Common myeloid progenitor, CD34-positive (primary cell): ENCODE measurements around the gene HBS1L.
A peak's percentile ranks its signal among the peaks of the same experiment; 100 is the strongest.

Source experiments
- CTCF ChIA-PET: fragments of 350-600 bp; sonication (Branson Sonifier 250); formaldehyde crosslinking; loops from one replicate; lab custom pipeline; 2021; ENCODE audit warnings: antibody characterized with exemption; lab: Charles Lee
- POLR2A ChIA-PET: fragments of 350-600 bp; sonication (Branson Sonifier 250); formaldehyde crosslinking; loops from one replicate; lab custom pipeline; 2021; ENCODE audit warnings: antibody characterized with exemption; lab: Charles Lee
- DNase-seq, 3 donors: peaks; one replicate each; pipeline versions ENCODE4 v3.0.0 to v3.0.0-alpha.2; 2013
- H3K27ac ChIP-seq, 2 experiments: 1 replicate in 1 of 2; 2 replicates in 1 of 2; pipeline ENCODE4 v1.7.0; 2013; ENCODE audit warnings: inconsistent platforms in 2 of 2, low read length in 2 of 2, mild to moderate bottlenecking in 2 of 2, low read depth in 1 of 2, moderate library complexity in 1 of 2; ENCODE audit not compliant: severe bottlenecking in 2 of 2, insufficient read depth in 1 of 2, poor library complexity in 1 of 2
- H3K27me3 ChIP-seq, 5 experiments: replicated peaks in 2 of 5; 1 replicate in 3 of 5; 2 replicates in 2 of 5; pipeline versions ENCODE4 v1.6.1 to v1.7.0; 2013; ENCODE audit warnings: low read length in 4 of 5, mild to moderate bottlenecking in 2 of 5, moderate library complexity in 2 of 5, inconsistent platforms in 1 of 5; ENCODE audit not compliant: insufficient read depth in 5 of 5, control insufficient read depth in 4 of 5
- H3K36me3 ChIP-seq, 4 experiments: 1 replicate in 2 of 4; 2 replicates in 2 of 4; pipeline versions ENCODE4 v1.6.1 to v1.7.0; 2013; ENCODE audit warnings: low read length in 3 of 4, control low read depth in 1 of 4, mild to moderate bottlenecking in 1 of 4; ENCODE audit not compliant: control insufficient read depth in 4 of 4, insufficient read depth in 4 of 4
- H3K4me1 ChIP-seq, 4 experiments: 1 replicate in 3 of 4; 2 replicates in 1 of 4; pipeline versions ENCODE4 v1.6.1 to v1.7.1; 2013; ENCODE audit warnings: low read length in 3 of 4, mild to moderate bottlenecking in 3 of 4, control low read depth in 1 of 4, inconsistent platforms in 1 of 4, moderate library complexity in 1 of 4; ENCODE audit not compliant: control insufficient read depth in 4 of 4, insufficient read depth in 4 of 4; ENCODE audit errors: control extremely low read depth in 1 of 4
- H3K4me3 ChIP-seq, 7 experiments: 1 replicate in 4 of 7; 2 replicates in 3 of 7; pipeline versions ENCODE4 v1.5.1 to v1.7.0; 2013; ENCODE audit warnings: mild to moderate bottlenecking in 7 of 7, low read length in 6 of 7, moderate library complexity in 6 of 7, inconsistent platforms in 2 of 7, low read depth in 2 of 7, control low read depth in 1 of 7; ENCODE audit not compliant: insufficient read depth in 4 of 7, control insufficient read depth in 1 of 7; ENCODE audit errors: extremely low read depth in 1 of 7
- H3K9me3 ChIP-seq, 5 experiments: 1 replicate in 4 of 5; 2 replicates in 1 of 5; pipeline versions ENCODE4 v1.6.1 to v1.7.1; 2013; ENCODE audit warnings: low read length in 4 of 5, mild to moderate bottlenecking in 2 of 5, inconsistent platforms in 1 of 5, low read depth in 1 of 5, moderate library complexity in 1 of 5; ENCODE audit not compliant: control insufficient read depth in 4 of 5, insufficient read depth in 2 of 5; ENCODE audit errors: control extremely low read depth in 1 of 5
- WGBS: methylation state at CpG from one replicate; pipeline ENCODE4 v1.1.5; 2013; ENCODE audit not compliant: insufficient coverage; 5-methylcytosine and 5-hydroxymethylcytosine counted together

The HBS1L gene

GRCh38 chr6:135094403-135094821, 39.8 kb upstream of the HBS1L start:
- H3K4me3 ChIP-seq = no peak overlapping the region
- peak; percentile 50 to 87 (median 74) for DNase-seq
- ChIA-PET CTCF (interaction anchor here (0.8 to 1.1 kb wide), 3 partner anchors 9 to 49 kb away, joined by 3 to 5 read pairs (median 4); no protein-coding TSS in a partner anchor), POLR2A (no interaction called here)
- H3K36me3 ChIP-seq = no peaks in the 10 kb centered on the region
- no peaks in the 10 kb centered on the region for H3K9me3 ChIP-seq
- no peak overlapping the region for H3K27ac ChIP-seq
- no peaks in the 10 kb centered on the region for H3K27me3 ChIP-seq
- H3K4me1 ChIP-seq = peaks cover under 1 to 15% (median 5%) of the 10 kb centered on the region in 4 experiments
- 50% methylated on average over 1 of the region's 1 CpG for WGBS

GRCh38 chr6:135093578-135093977, 39.0 kb upstream of the HBS1L start:
- CTCF ChIA-PET = interaction anchor here (0.8 to 1.6 kb wide), 3 partner anchors 9 to 48 kb away, joined by 3 to 5 read pairs (median 5); no protein-coding TSS in a partner anchor

GRCh38 chr6:135092724-135093123, 38.1 kb upstream of the HBS1L start:
- ChIA-PET POLR2A (interaction anchor here (0.6 kb wide), 1 partner anchor 483 kb away, joined by 3 read pairs; no protein-coding TSS in a partner anchor), CTCF (interaction anchor here (0.6 to 1.6 kb wide), 3 partner anchors 16 to 167 kb away, joined by 3 to 5 read pairs (median 3); no protein-coding TSS in a partner anchor)
- DNase-seq = no peak
- Histone ChIP-seq H3K27me3 (no peaks in the 10 kb centered on the region), H3K36me3 (no peaks in the 10 kb centered on the region), H3K4me1 (peaks cover 12 to 29% (median 19%) of the 10 kb centered on the region in 4 experiments), H3K9me3 (no peaks in the 10 kb centered on the region), H3K4me3 (no peak overlapping the region), H3K27ac (no peak overlapping the region)
- 100% methylated on average over 2 of the region's 3 CpGs for WGBS

More at GRCh38 chr6:135093578-135093977, 39.0 kb upstream of the HBS1L start:
- Histone ChIP-seq H3K27ac (no peak overlapping the region), H3K27me3 (no peaks in the 10 kb centered on the region), H3K4me3 (no peak overlapping the region), H3K4me1 (peaks cover 8 to 21% (median 10%) of the 10 kb centered on the region in 4 experiments), H3K9me3 (no peaks in the 10 kb centered on the region), H3K36me3 (no peaks in the 10 kb centered on the region)
- POLR2A ChIA-PET = no interaction called here
- peak in 1 of 3 donors; percentile 39 for DNase-seq
- no CpG with 5 or more reads among the region's 5 CpGs for WGBS

GRCh38 chr6:135090819-135091218, 36.2 kb upstream of the HBS1L start:
- no peak for DNase-seq
- ChIA-PET CTCF (interaction anchor here (1.0 to 2.1 kb wide), 3 partner anchors 11 to 24 kb away, joined by 3 to 5 read pairs (median 4); no protein-coding TSS in a partner anchor), POLR2A (no interaction called here)
- Histone ChIP-seq H3K36me3 (no peaks in the 10 kb centered on the region), H3K27ac (no peak overlapping the region), H3K4me3 (no peak overlapping the region), H3K9me3 (no peaks in the 10 kb centered on the region), H3K27me3 (no peaks in the 10 kb centered on the region), H3K4me1 (peaks cover 16 to 36% (median 27%) of the 10 kb centered on the region in 4 experiments)
- 100% methylated on average over 2 of the region's 2 CpGs for WGBS

GRCh38 chr6:135089901-135090300, 35.3 kb upstream of the HBS1L start:
- Histone ChIP-seq H3K27me3 (no peaks in the 10 kb centered on the region), H3K4me1 (peaks cover 16 to 33% (median 26%) of the 10 kb centered on the region in 4 experiments), H3K4me3 (no peak overlapping the region), H3K36me3 (no peaks in the 10 kb centered on the region), H3K27ac (no peak overlapping the region), H3K9me3 (no peaks in the 10 kb centered on the region)
- no CpG with 5 or more reads among the region's 4 CpGs for WGBS
- ChIA-PET POLR2A (interaction anchor here (0.7 kb wide), 1 partner anchor 91 kb away, joined by 4 read pairs; the partner anchor contains the start of gene MYB), CTCF (interaction anchor here (0.9 to 3.0 kb wide), 8 partner anchors 12 to 101 kb away, joined by 3 to 8 read pairs (median 4); no protein-coding TSS in a partner anchor)
- DNase-seq = no peak

- POLR2A ChIA-PET = interaction anchor here (0.7 kb wide), 1 partner anchor 92 kb away, joined by 4 read pairs; the partner anchor contains the start of gene MYB
- DNase-seq = peak; percentile 49 to 88 (median 79)
- peaks cover 14 to 33% (median 26%) of the 10 kb centered on the region in 4 experiments for H3K4me1 ChIP-seq
- H3K36me3 ChIP-seq = no peaks in the 10 kb centered on the region
- no peak overlapping the region for H3K27ac ChIP-seq
- 89% methylated on average over 1 of the region's 3 CpGs for WGBS
- CTCF ChIA-PET = interaction anchor here (0.9 to 3.0 kb wide), 11 partner anchors 8 to 101 kb away, joined by 3 to 9 read pairs (median 4); no protein-coding TSS in a partner anchor
- no peaks in the 10 kb centered on the region for H3K27me3 ChIP-seq
- H3K9me3 ChIP-seq = no peaks in the 10 kb centered on the region
- peak overlapping the region in 2 of 7 experiments; percentile 26 to 32 for H3K4me3 ChIP-seq
Observed at GRCh38 chr6:135088818-135089809, 34.5 kb upstream of the HBS1L start.
